EH (cell line): Measurements from ENCODE around the gene PSTPIP1.

Source experiments
- DNase-seq: peaks from one replicate; pipeline ENCODE4 v3.0.0-alpha.2; 2015; ENCODE audit warnings: low read depth

The PSTPIP1 gene

GRCh38 chr15:77030048-77030927 is 35.4 kb downstream of the PSTPIP1 start:
- DNase-seq: no peak

GRCh38 chr15:77030928-77031375 is 36.0 kb downstream of the PSTPIP1 start:
- DNase-seq: no peak

GRCh38 chr15:77031376-77032050 is 36.6 kb downstream of the PSTPIP1 start:
- DNase-seq: no peak

- no peak for DNase-seq
These were observed 37.2 kb downstream of the PSTPIP1 start for GRCh38 chr15:77032052-77032646.

GRCh38 chr15:77032647-77033416 is 37.9 kb downstream of the PSTPIP1 start:
- no peak for DNase-seq

GRCh38 chr15:77033417-77033728 is 38.4 kb downstream of the PSTPIP1 start:
- no peak for DNase-seq

- DNase-seq: peak; percentile 23
These were observed 39.1 kb downstream of the PSTPIP1 start for GRCh38 chr15:77033729-77034671.

GRCh38 chr15:77034695-77035489 is 40.0 kb downstream of the PSTPIP1 start:
- DNase-seq: peak; percentile 16

- DNase-seq: no peak
These were observed 40.7 kb downstream of the PSTPIP1 start for GRCh38 chr15:77035584-77035983.

- DNase-seq: no peak
These were observed 41.1 kb downstream of the PSTPIP1 start for GRCh38 chr15:77035999-77036471.

- DNase-seq: no peak
These were observed 41.8 kb downstream of the PSTPIP1 start for GRCh38 chr15:77036537-77037387.

GRCh38 chr15:77037388-77038209 is 42.7 kb downstream of the PSTPIP1 start:
- DNase-seq: no peak

GRCh38 chr15:77038312-77039216 is 43.6 kb downstream of the PSTPIP1 start:
- no peak for DNase-seq

GRCh38 chr15:77039217-77039533 is 44.2 kb downstream of the PSTPIP1 start:
- DNase-seq: no peak

GRCh38 chr15:77039848-77040247 is 44.9 kb downstream of the PSTPIP1 start:
- DNase-seq: no peak

- peak; percentile 27 for DNase-seq
These were observed 45.7 kb downstream of the PSTPIP1 start for GRCh38 chr15:77040673-77041072.

- DNase-seq: no peak
These were observed 47.5 kb downstream of the PSTPIP1 start for GRCh38 chr15:77042245-77042919.
